HEK293 (cell line): ENCODE measurements around the gene WFDC1.

Experiments used
- CTCF ChIA-PET: fragments of 350-600 bp; formaldehyde crosslinking; extraction: SDS; loops from one replicate; lab custom pipeline; 2021; ENCODE audit warnings: antibody characterized with exemption; lab: Yijun Ruan, JAX
- POLR2A ChIA-PET: fragments of 300-600 bp; formaldehyde crosslinking; extraction: SDS; loops from one replicate; lab custom pipeline; 2020; ENCODE audit warnings: antibody characterized with exemption, inconsistent platforms; lab: Yijun Ruan, JAX
- H3K27ac ChIP-seq: fragments of 200-500 bp; sonication (Bioruptor generic); 2 replicates; pipeline ENCODE4 v1.5.1; 2014; ENCODE audit warnings: low read depth, low read length, control low read depth, inconsistent platforms; ENCODE audit errors: extremely low read depth
- H3K36me3 ChIP-seq, 2 experiments: fragments of 200-500 bp in 1 of 2; sonication (Bioruptor generic) in 1 of 2; 1 replicate in 1 of 2; 2 replicates in 1 of 2; pipeline ENCODE4 v1.5.1; 2014 to 2017; ENCODE audit warnings: inconsistent platforms in 2 of 2, low read length in 2 of 2; ENCODE audit not compliant: control insufficient read depth in 2 of 2, insufficient read depth in 1 of 2
- H3K4me1 ChIP-seq: fragments of 200-500 bp; sonication (Bioruptor generic); 2 replicates; pipeline ENCODE4 v1.5.1; 2014; ENCODE audit warnings: mild to moderate bottlenecking, low read length, inconsistent platforms; ENCODE audit not compliant: control insufficient read depth, insufficient read depth
- H3K4me3 ChIP-seq: 2 replicates; pipeline ENCODE4 v1.5.1; 2011; ENCODE audit warnings: low read depth, mild to moderate bottlenecking, control low read depth, low read length, moderate library complexity
- H3K9me3 ChIP-seq: fragments of 200-500 bp; sonication (Bioruptor generic); 2 replicates; pipeline ENCODE4 v1.5.1; 2014; ENCODE audit warnings: low read depth, low read length, inconsistent platforms; ENCODE audit not compliant: control insufficient read depth, insufficient read depth
- HOXD13 ChIP-seq: sonication (generic); formaldehyde crosslinking; IDR thresholded peaks from 2 replicates; pipeline ENCODE4 v1.8.0; 2022; ENCODE audit warnings: missing genetic modification reagents, borderline replicate concordance
- SCRT2 ChIP-seq: fragments of 450-650 bp; formaldehyde crosslinking; IDR thresholded peaks from 2 replicates; pipeline ENCODE4 v1.5.1; 2016; ENCODE audit warnings: missing biosample characterization, missing genetic modification characterization
- WT1 ChIP-seq: fragments of 450-650 bp; formaldehyde crosslinking; IDR thresholded peaks from 2 replicates; pipeline ENCODE4 v1.5.1; 2016; ENCODE audit warnings: missing biosample characterization, missing genetic modification characterization
- ZBTB26 ChIP-seq: fragments of 450-650 bp; formaldehyde crosslinking; optimal IDR thresholded peaks from 2 replicates; pipeline ENCODE3; 2016; ENCODE audit warnings: missing biosample characterization, mild to moderate bottlenecking, missing genetic modification characterization
- ZBTB7A ChIP-seq: fragments of 450-650 bp; formaldehyde crosslinking; IDR thresholded peaks from 2 replicates; pipeline ENCODE4 v1.5.1; 2016; ENCODE audit warnings: low read depth, missing biosample characterization, missing genetic modification characterization
- ZFP69B ChIP-seq: fragments of 450-650 bp; formaldehyde crosslinking; IDR thresholded peaks from 2 replicates; pipeline ENCODE4 v1.5.1; 2016; ENCODE audit warnings: missing biosample characterization, missing genetic modification characterization
- ZNF132 ChIP-seq: fragments of 450-650 bp; formaldehyde crosslinking; IDR thresholded peaks from 2 replicates; pipeline ENCODE4 v1.5.1; 2017; ENCODE audit warnings: missing biosample characterization, missing genetic modification characterization, borderline replicate concordance
- ZNF133 ChIP-seq: fragments of 450-650 bp; formaldehyde crosslinking; IDR thresholded peaks from 2 replicates; pipeline ENCODE4 v1.5.1; 2016; ENCODE audit warnings: missing biosample characterization, missing genetic modification characterization
- ZNF155 ChIP-seq: fragments of 450-650 bp; formaldehyde crosslinking; IDR thresholded peaks from 2 replicates; pipeline ENCODE4 v1.5.1; 2016; ENCODE audit warnings: missing biosample characterization, missing genetic modification characterization
- ZNF16 ChIP-seq: fragments of 450-650 bp; formaldehyde crosslinking; IDR thresholded peaks from 2 replicates; pipeline ENCODE4 v1.5.1; 2016; ENCODE audit warnings: low read depth, missing biosample characterization, missing genetic modification characterization
- ZNF2 ChIP-seq: fragments of 450-650 bp; formaldehyde crosslinking; IDR thresholded peaks from 2 replicates; pipeline ENCODE4 v1.5.1; 2016; ENCODE audit warnings: missing biosample characterization, missing genetic modification characterization
- ZNF202 ChIP-seq: fragments of 450-650 bp; formaldehyde crosslinking; IDR thresholded peaks from 2 replicates; pipeline ENCODE4 v1.5.1; 2016; ENCODE audit warnings: missing biosample characterization, missing genetic modification characterization, borderline replicate concordance
- ZNF398 ChIP-seq: fragments of 450-650 bp; formaldehyde crosslinking; IDR thresholded peaks from 2 replicates; pipeline ENCODE4 v1.5.1; 2017; ENCODE audit warnings: missing biosample characterization, missing genetic modification characterization
- ZNF596 ChIP-seq: fragments of 450-650 bp; IDR thresholded peaks from 2 replicates; pipeline ENCODE4 v1.5.0; 2018; ENCODE audit warnings: missing biosample characterization, mild to moderate bottlenecking, missing genetic modification characterization, moderate library complexity
- TF ChIP-seq, protein P1 (sequence below): fragments of 450-650 bp; formaldehyde crosslinking; IDR thresholded peaks from 2 replicates; pipeline ENCODE4 v1.5.1; 2016; ENCODE audit warnings: missing biosample characterization, missing genetic modification characterization

The WFDC1 gene

GRCh38 chr16:84318091-84318975, 23.7 kb downstream of the WFDC1 start:
- no peak overlapping the region for H3K27ac ChIP-seq
- ChIA-PET CTCF (interaction anchor here (0.7 kb wide), 1 partner anchor 10 kb away, joined by 3 read pairs; no protein-coding TSS in a partner anchor), POLR2A (no interaction called here)
- no peaks in the 10 kb centered on the region for H3K36me3 ChIP-seq
- no peaks in the 10 kb centered on the region for H3K4me1 ChIP-seq
- H3K4me3 ChIP-seq: no peak overlapping the region
- no peak for TF ChIP-seq ZNF16 (tag by site-specific recombination)
- no peak for TF ChIP-seq ZNF596 (tag by site-specific recombination)
- TF ChIP-seq ZBTB26 (tag by site-specific recombination): no peak
- no peak for TF ChIP-seq ZNF202 (tag by site-specific recombination)
- TF ChIP-seq ZNF132: no peak
- peak; percentile 30; the same call in 1 of the 2 replicates for TF ChIP-seq SCRT2 (tag by site-specific recombination)
- H3K9me3 ChIP-seq: no peaks in the 10 kb centered on the region

DNA sequence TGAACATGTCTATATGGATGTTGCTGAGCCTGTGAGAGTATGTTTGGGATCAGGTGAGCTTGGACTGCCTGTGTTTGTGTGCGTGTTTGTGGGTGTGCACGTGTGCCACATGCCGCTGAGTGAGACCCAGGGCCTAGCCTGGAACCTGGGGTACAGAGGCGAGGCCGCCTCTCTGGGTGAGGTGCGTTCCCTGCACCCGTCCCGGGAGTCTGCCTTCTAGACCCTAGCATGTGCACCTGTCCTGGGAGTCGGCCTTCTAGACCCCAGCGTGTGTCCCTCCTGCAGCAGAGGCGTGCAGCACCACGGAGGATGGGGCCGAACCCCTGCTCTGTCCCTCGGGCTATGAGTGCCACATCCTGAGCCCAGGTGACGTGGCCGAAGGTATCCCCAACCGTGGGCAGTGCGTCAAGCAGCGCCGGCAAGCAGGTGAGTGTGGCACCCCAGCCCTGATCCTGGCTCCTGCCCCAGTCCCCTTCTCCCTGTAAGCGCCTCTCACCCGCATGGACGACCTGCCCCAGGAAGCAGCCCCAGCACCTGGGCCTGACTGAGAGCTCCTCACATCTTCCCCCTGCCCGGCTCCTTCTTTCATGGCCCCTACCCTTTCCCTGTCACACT, 24.6 kb downstream of the WFDC1 start:
- no peaks in the 10 kb centered on the region for H3K36me3 ChIP-seq
- H3K27ac ChIP-seq: no peak overlapping the region
- H3K4me1 ChIP-seq: no peaks in the 10 kb centered on the region
- H3K4me3 ChIP-seq: no peak overlapping the region
- POLR2A ChIA-PET: no interaction called here
- H3K9me3 ChIP-seq: no peaks in the 10 kb centered on the region
- CTCF ChIA-PET: no interaction called here
- TF ChIP-seq HOXD13 (CRISPR knock-in tag) (no peak), ZFP69B (tag by site-specific recombination) (no peak), ZBTB7A (tag by site-specific recombination) (no peak), WT1 (tag by site-specific recombination) (no peak), ZNF155 (tag by site-specific recombination) (no peak), ZNF398 (tag by site-specific recombination) (no peak), ZNF133 (no peak)

DNA sequence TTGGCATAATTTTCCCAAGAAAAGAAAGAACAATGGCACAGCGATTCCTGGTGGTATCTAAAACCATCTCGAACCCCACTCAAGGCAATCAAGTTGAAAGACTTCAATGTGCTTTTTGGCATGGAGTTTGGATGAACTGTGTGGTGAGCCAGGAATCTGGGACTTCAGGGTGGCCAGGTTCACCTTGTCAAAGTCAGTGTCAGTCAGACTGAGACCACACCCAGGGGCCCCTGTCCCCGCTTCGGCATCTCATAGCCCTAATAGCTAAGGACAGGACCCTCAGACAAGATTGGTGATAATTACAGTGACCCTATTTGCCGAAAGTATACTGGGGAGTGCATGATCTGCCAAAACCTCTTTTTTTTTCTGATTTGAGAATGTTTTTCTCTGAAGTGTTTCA, 25.8 kb downstream of the WFDC1 start:
- TF ChIP-seq ZNF2 (tag by site-specific recombination): no peak
- TF ChIP-seq, protein P1, sequence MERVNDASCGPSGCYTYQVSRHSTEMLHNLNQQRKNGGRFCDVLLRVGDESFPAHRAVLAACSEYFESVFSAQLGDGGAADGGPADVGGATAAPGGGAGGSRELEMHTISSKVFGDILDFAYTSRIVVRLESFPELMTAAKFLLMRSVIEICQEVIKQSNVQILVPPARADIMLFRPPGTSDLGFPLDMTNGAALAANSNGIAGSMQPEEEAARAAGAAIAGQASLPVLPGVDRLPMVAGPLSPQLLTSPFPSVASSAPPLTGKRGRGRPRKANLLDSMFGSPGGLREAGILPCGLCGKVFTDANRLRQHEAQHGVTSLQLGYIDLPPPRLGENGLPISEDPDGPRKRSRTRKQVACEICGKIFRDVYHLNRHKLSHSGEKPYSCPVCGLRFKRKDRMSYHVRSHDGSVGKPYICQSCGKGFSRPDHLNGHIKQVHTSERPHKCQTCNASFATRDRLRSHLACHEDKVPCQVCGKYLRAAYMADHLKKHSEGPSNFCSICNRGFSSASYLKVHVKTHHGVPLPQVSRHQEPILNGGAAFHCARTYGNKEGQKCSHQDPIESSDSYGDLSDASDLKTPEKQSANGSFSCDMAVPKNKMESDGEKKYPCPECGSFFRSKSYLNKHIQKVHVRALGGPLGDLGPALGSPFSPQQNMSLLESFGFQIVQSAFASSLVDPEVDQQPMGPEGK (tag by site-specific recombination): no peak
- ChIA-PET POLR2A (no interaction called here), CTCF (interaction anchor here (1.2 kb wide), 1 partner anchor 44 kb away, joined by 3 read pairs; no protein-coding TSS in a partner anchor)
- H3K4me1 ChIP-seq: no peaks in the 10 kb centered on the region
- no peaks in the 10 kb centered on the region for H3K9me3 ChIP-seq
- H3K36me3 ChIP-seq: no peaks in the 10 kb centered on the region
- no peak overlapping the region for H3K4me3 ChIP-seq
- H3K27ac ChIP-seq: no peak overlapping the region
